Medulla oblongata (tissue), 1 donor: ENCODE measurements around the gene L3MBTL4.
A peak's percentile ranks its signal among the peaks of the same experiment; 100 is the strongest.

Experiments
- DNase-seq: peaks from one replicate; pipeline ENCODE4 v3.0.0-alpha.2; 2015; ENCODE audit errors: extremely low spot score

L3MBTL4 gene

DNA sequence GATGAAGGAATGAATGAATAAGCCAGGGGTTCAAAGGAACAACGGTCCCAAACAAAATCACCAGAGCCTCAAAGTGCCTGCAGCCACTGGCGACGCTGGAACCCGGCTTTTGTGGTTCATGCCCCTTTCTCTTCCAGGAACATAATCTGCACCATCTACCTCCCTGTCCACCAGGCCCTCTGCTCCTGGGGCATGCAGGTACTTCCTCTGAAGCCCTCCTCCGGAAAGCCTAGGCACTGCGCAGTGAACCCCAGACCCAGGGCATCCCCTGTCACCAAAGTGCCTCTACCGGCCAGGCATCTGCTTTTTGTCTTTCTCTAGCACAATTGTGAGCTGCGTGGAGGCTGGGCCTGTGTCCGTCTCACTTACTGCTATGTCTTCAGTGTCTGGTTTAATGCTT is 420.8 kb downstream of the L3MBTL4 start:
- DNase-seq, result no peak

GRCh38 chr18:5992381-5992780 is 422.3 kb downstream of the L3MBTL4 start:
- DNase-seq, result no peak

- no peak for DNase-seq
Measured at GRCh38 chr18:5987249-5987648, 427.5 kb downstream of the L3MBTL4 start.

DNA sequence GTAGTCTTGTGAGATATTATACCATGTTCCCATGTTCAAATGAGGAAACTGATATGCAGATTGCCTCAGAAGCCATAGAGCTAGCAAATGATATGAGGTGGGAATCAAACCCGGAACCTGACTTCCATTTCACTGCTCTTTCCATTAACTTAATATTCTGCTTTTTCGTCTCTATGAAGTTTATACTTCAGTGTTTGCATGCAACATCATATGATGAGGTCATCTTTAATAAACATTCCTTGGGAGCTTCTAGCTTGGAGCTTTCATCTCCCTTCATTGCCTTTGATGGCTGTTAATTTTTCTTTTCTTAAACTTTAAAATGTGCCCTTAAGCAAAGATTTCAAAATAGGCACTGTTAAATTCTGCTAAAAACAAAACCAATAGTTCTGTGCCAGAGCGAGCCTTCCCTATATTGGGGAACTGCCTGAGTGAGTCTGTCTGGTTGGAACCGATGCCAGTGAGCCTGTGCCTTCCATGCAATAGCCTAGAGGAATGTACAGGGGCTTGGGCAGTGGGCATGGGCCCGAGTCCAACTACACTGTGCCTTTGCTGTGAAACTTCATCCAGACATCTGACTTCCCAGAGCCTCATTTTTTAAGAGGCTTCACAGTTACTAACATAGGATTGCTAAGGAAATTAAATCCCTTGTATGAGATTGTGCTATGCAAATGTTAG is 428.3 kb downstream of the L3MBTL4 start:
- no peak for DNase-seq

- DNase-seq, result no peak
Measured at GRCh38 chr18:5984245-5984644, 430.5 kb downstream of the L3MBTL4 start.

- no peak for DNase-seq
Measured at GRCh38 chr18:5983488-5983887, 431.2 kb downstream of the L3MBTL4 start.

GRCh38 chr18:5982332-5982731 is 432.4 kb downstream of the L3MBTL4 start:
- DNase-seq, result no peak

DNA sequence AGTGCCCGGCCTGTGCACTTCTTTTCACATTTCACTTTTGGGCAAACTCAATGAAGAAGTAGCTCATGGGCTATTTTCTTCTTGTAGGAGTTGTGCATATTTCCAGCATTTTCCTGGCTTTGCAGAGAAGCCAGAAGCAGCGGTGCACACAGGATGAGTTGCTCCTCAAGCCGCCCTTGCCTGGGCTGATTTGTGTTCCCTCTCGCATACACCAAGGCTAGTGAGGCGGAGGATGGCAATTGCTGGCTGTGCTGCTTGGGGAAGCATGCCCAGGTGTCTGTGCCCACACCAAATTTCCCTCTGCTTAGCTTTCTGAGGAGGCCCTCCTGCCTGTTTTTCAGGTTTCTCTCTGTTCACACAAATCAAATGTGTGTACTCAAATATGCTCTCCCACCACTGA is 434.0 kb downstream of the L3MBTL4 start:
- DNase-seq, result no peak

DNA sequence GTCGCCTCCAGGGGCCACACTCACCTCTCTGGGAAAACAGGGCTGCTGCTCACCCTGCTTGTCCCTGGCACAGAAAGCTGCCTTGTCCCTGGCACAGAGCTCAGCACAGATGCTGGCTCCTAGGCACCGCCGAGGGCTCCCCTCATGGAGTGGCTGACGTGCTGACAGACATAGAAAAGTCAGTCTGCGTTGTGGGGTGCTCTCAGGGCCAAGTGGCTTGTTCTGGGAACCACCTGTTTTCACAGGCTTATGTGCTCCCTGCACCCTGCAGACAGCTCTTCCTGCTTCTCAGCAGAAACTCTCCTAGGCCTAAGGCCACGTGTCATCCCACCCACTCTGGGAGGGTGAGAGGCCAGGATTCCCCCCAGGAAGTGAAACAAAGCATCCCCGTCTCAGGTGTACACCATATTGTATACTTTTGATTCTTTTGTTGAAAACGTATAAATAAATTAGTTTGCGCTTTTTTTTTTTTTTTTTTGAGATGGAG is 434.7 kb downstream of the L3MBTL4 start:
- DNase-seq, result no peak

DNA sequence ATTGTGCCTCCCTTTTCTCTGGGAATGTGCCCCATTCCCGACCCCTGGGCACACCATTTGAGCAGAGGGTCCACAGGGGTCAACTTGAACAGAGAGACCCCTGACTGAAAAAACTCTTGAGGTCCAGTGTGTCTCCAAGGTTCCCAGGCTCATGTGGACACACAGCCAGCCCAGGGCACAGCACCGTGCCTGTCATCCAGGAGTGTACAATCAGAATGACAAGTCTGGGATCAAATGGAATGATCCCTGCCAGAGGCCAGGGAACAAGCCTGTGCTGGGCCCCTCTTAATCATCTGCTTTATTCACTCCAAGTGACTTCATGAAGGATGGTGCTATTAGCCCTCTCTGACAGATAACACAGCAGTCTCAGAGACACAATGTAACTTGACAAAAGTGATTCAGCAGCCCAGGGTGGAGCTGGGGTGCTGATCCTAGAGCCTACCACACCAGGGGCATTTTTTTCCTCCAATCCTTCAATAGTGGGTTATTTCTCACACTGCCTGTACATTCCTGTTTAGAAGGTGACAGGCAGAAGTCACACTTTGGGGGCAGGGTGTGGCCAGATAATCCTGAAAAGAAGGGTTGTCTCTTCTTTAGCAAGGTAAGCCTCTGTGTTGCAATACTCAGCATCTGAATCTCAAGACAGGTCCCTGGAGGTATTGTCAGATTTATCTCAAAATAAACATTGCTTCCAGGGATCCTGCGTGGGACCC is 435.4 kb downstream of the L3MBTL4 start:
- DNase-seq, result no peak

DNA sequence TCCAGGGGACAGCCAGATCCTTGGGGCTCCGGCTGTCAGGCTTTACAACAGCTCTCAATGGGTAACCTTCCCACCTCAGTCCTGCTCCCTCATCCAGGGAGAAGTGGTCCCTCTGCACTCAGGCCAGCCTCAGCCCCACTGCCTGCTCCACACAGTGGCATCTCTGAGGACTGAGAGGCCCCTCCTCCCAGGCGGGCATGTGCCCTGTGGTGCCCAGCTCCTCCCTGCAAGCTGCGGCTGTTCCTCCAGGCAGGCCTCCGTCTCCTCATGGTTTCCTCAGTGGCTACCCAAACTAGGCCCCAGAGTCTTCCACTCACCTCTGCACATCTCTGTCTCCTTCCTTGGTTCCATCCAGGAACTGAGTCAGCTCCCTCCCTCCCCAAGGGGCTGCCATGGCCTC is 437.7 kb downstream of the L3MBTL4 start:
- DNase-seq, result no peak

DNA sequence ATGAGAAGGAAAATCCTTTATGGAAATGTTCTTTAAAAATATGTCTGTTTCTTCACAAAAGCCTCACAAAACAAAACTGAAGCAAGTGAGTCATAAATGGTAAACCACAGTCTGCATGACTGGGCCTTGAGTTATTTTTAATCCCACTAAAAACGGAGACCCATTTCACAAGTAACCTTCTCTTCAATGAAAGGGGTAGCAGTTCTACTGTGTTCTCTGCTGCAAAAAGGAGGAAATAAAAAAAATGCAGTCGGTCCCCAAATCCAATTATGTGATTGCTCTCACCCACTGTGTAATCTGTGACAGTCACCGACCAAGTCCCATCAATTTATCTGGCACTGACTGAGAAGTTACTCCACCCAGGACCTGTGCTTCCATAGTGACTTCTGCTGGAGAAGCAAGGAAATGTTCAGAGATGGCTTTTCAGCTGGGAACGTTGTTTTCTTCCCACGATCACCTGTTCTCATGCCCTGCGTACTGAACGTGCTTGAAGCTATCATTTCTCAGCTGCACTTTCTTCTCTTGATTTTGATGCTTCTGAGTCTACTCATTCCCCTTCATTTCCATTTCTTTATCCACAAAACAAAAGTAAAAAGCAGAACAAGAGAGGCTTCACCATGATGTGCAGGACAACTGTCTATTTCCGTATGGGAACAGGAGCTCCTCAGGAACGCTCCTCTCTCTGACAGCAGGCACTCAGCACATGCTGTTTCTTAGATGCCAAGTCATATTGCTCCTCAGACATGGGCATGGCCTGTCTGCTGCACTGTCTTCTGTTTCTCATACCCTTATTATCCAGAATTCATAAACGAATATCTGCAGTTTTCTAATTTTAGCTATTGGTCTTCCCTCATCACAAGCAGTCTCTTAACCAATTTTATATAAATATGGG is 439.4 kb downstream of the L3MBTL4 start:
- DNase-seq, result peak; percentile 37

- DNase-seq, result no peak
Measured at GRCh38 chr18:5974696-5975095, 440.0 kb downstream of the L3MBTL4 start.

DNA sequence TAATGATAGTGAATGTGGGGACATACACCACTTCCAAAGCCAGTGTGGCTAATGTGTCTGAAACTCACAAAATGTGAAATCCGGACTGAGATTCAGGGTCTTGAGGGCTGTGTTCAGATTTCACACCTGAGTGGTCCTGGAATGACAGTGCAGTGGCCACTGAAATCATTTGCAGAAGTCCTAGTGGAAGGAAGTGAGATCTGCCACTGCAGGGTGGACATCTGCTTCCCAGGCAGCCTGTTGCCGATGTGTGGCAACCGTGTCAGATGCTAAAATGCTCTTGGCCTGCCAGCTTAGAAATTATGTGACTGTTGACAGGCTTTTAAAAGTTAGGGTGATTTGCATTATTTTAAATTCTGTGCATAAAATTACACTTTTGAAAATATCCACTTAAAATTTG is 441.6 kb downstream of the L3MBTL4 start:
- peak; percentile 32 for DNase-seq

DNA sequence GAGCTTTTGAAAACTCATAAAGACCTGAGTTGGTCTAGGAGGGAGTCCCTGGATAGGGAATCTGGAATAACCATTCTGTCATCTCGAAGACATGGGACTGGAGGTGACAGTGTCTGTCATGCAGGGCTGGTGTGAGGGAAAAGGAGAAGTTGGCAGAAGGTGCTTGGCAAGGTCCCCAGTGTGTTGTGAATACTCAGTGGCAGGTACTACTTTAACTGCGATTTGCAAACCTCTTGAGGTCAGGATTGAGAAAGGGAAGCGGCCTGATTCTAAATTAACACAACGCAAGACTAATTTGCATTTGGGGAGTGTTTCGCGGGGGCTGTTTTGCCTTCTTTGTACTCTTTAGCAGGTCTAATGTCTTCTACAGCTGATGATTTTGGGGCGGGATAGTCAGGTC is 442.4 kb downstream of the L3MBTL4 start:
- no peak for DNase-seq

DNA sequence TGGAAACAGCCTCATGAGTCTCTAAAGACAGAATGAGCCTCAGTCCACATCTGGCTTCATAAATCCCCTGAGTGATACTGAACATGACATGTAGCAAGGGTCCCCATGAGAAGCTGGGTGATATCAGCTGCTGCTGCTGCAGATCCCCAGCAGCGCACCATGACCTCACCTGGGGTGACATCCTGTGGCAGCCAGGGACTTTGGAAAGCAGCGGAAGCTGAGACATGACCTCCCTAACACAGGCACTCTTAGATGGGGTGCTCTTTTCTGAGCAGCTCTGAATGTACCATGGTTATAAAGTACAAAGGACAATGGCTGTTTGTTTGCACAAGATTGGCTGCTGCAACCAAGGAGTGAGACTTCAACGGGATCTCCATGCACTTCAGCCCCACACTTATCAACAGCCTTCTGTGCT is 444.7 kb downstream of the L3MBTL4 start:
- peak; percentile 70 for DNase-seq

- DNase-seq, result peak; percentile 17
Measured at GRCh38 chr18:5969355-5969988, 445.2 kb downstream of the L3MBTL4 start.

DNA sequence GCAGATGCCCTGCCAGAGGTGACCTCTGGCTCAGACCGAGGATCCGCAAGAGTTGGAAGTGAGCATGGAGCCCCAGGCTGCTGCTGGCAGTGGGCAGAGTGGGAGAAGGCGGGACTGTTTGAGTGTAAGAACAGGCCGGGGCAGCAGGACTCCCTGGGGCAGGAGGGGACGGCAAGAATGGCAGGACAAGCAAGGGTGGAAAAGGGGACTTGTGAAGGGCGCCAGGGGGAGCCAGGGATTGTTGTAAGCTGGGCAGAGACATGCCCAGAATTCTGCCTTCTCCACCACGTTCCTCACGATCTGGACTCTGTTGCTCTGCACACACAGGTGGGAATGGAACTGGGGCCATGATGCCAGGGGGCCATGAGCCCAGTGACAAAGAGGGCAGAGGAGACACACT is 447.0 kb downstream of the L3MBTL4 start:
- DNase-seq, result no peak

- DNase-seq, result no peak
Measured at GRCh38 chr18:5967007-5967406, 447.7 kb downstream of the L3MBTL4 start.

DNA sequence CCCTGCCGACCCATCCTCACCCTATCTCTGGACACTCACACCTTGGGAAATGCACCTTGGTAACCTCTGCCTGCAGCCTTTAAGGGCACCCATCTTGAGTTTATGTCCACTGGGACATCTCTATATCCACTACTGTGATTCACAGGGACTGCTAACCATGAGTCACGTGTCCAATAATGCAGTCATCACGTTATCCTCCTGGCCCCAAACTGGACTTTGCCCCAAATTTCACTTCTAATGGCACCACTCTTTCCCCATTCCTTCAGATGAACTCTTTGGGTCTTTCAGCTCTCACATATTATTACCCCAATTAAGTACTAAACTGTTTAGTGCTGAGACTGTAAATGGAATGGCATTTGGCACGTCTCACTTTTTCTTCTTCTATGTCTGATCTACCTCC is 448.2 kb downstream of the L3MBTL4 start:
- DNase-seq, result no peak

DNA sequence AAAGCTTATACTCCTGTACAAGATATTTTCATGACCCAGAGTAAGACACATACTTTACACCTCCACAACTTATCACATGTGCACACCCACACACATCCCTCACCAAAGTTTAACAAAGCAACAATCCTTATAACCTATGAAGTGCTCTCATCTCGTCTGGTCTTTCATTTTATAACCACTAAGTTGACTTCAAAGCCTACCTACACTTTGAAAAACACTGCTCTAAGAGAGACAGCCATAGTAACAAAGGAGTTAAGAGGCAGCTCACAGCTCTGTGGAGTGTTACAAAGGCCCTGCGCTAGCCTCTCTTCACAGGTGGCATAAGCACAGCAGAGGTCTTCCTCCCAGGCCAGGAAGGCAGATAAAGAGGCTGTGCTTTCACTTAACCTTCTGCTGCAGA is 449.7 kb downstream of the L3MBTL4 start:
- DNase-seq, result no peak

GRCh38 chr18:5964596-5964995 is 450.1 kb downstream of the L3MBTL4 start:
- DNase-seq, result no peak
